Measurements from ENCODE around the gene MARCHF6.

- TF ChIP-seq FOXA1 (IDR thresholded peaks at IDR 0.05) (no peak), ZNF384 (IDR thresholded peaks at IDR 0.05) (no peak)
Observed at GRCh38 chr5:10304932-10305331, 48.6 kb upstream of the MARCHF6 start.
